ENCODE results near the gene PRDM15.

DNA sequence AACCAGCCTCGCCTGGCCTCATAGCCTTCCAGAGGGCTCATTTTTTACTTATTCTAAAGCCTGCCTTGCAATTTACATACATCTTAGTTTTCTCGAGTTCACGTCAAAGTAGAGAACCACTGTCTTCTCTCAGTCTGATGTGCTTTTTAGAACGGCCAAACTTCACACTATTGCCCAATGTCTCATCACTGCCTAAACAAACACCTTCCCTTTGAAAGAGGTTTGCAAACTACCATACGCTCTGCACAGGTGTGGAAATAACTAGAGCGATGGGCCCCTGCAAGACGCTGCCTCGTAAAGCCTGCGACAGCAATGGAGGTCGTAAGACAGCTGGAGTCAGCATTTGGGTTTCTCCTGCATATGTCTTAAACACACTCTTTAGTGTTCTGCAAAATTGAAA lies 22.6 kb downstream of the PRDM15 start:
- no peak for TF ChIP-seq POLR2A (IDR thresholded peaks at IDR 0.05)
- no peak for TF ChIP-seq POLR2AphosphoS5 (IDR thresholded peaks at IDR 0.05)
- no peak for TF ChIP-seq EP300 (IDR thresholded peaks at IDR 0.05)
- TF ChIP-seq, protein P1, sequence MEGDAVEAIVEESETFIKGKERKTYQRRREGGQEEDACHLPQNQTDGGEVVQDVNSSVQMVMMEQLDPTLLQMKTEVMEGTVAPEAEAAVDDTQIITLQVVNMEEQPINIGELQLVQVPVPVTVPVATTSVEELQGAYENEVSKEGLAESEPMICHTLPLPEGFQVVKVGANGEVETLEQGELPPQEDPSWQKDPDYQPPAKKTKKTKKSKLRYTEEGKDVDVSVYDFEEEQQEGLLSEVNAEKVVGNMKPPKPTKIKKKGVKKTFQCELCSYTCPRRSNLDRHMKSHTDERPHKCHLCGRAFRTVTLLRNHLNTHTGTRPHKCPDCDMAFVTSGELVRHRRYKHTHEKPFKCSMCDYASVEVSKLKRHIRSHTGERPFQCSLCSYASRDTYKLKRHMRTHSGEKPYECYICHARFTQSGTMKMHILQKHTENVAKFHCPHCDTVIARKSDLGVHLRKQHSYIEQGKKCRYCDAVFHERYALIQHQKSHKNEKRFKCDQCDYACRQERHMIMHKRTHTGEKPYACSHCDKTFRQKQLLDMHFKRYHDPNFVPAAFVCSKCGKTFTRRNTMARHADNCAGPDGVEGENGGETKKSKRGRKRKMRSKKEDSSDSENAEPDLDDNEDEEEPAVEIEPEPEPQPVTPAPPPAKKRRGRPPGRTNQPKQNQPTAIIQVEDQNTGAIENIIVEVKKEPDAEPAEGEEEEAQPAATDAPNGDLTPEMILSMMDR (IDR thresholded peaks at IDR 0.05), result no peak
